ENCODE measurements around the gene SEPSECS. TPM values are rescaled to one million over a fixed set of nuclear protein-coding genes. Genes with fewer than 3 reads are reported as not detected.

Gene SEPSECS
- total RNA-seq, 1 experiment from 2014 or later = 10.6 TPM

DNA sequence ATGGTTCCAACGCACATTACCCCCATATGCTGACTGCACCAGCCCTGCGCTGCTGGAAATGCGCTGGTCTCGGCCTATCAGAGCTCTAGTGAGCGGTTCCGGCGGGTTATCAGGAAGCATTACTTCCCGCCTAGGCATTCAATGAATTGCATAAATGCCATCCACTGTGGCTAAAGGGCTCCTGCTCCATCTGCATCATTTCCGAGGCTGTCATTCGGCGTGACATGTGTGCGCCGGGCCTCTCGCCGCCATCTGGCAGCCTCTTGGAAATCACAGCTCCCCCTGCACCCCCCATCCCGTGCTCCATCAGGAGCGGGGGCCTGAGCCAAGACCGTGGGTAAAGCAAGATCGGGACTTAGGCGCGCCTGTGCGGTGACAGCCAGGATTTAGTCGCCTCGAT lies 64.4 kb downstream of the SEPSECS start:
- DNase-seq (ENCODE audit: low read depth, low spot score) = no peak
- Histone ChIP-seq H3K9ac (ENCODE audit: low read length) (no peak overlapping the region), H3K9me3 (ENCODE audit: control insufficient read depth in 1 of 2, insufficient read depth in 1 of 2, low read depth in 1 of 2, low read length in 2 of 2) (no peaks in the 10 kb centered on the region; a peak in 1 of 4 replicates), H3K9me2 (ENCODE audit: insufficient read depth) (no peaks in the 10 kb centered on the region), H3K27me3 (ENCODE audit: insufficient read depth, low read length) (no peaks in the 10 kb centered on the region), H3K36me3 (ENCODE audit: control insufficient read depth in 1 of 2, insufficient read depth in 2 of 2, low read length in 2 of 2) (no peaks in the 10 kb centered on the region), H3K4me3 (replicated peaks in 1 of 2; ENCODE audit: low read depth in 1 of 2, low read length in 2 of 2) (no peak overlapping the region), H2AFZ (ENCODE audit: low read depth, low read length, poor library complexity, severe bottlenecking) (no peak overlapping the region), H3K79me2 (ENCODE audit: insufficient read depth, low read length) (no peaks in the 10 kb centered on the region), H3K4me1 (ENCODE audit: control insufficient read depth in 1 of 2, insufficient read depth in 2 of 2, low read length in 2 of 2) (no peaks in the 10 kb centered on the region), H4K20me1 (ENCODE audit: insufficient read depth) (no peaks in the 10 kb centered on the region), H3K4me2 (ENCODE audit: low read length) (no peak overlapping the region), H3K27ac (ENCODE audit: low read depth, low read length) (no peak overlapping the region)
- TF ChIP-seq POLR2A (IDR thresholded peaks at IDR 0.05; ENCODE audit: borderline replicate concordance, extremely low read depth, insufficient read depth, insufficient read length) (no peak), ZFX (IDR thresholded peaks at IDR 0.05) (no peak), CBX3 (IDR thresholded peaks at IDR 0.05; ENCODE audit: low read depth) (no peak), SIN3A (IDR thresholded peaks at IDR 0.05; ENCODE audit: low read depth) (no peak), JUND (IDR thresholded peaks at IDR 0.05) (no peak), FOSL1 (IDR thresholded peaks at IDR 0.05; ENCODE audit: low read depth) (no peak), TCF7L2 (IDR thresholded peaks at IDR 0.05; ENCODE audit: borderline replicate concordance, extremely low read depth, insufficient read depth, insufficient read length) (no peak), EZH2phosphoT487 (IDR thresholded peaks at IDR 0.05; ENCODE audit: borderline replicate concordance) (no peak), YY1 (IDR thresholded peaks at IDR 0.05; ENCODE audit: extremely low read depth, insufficient replicate concordance, low read depth, low read length) (no peak), ELF1 (IDR thresholded peaks at IDR 0.05; ENCODE audit: borderline replicate concordance, low read depth) (no peak), EGR1 (IDR thresholded peaks at IDR 0.05; ENCODE audit: low read depth) (no peak), EZH2 (IDR thresholded peaks at IDR 0.05) (no peak), SRF (IDR thresholded peaks at IDR 0.05; ENCODE audit: low read depth) (no peak), SP1 (IDR thresholded peaks at IDR 0.05; ENCODE audit: low read depth) (no peak)
- TF ChIP-seq, protein P1, sequence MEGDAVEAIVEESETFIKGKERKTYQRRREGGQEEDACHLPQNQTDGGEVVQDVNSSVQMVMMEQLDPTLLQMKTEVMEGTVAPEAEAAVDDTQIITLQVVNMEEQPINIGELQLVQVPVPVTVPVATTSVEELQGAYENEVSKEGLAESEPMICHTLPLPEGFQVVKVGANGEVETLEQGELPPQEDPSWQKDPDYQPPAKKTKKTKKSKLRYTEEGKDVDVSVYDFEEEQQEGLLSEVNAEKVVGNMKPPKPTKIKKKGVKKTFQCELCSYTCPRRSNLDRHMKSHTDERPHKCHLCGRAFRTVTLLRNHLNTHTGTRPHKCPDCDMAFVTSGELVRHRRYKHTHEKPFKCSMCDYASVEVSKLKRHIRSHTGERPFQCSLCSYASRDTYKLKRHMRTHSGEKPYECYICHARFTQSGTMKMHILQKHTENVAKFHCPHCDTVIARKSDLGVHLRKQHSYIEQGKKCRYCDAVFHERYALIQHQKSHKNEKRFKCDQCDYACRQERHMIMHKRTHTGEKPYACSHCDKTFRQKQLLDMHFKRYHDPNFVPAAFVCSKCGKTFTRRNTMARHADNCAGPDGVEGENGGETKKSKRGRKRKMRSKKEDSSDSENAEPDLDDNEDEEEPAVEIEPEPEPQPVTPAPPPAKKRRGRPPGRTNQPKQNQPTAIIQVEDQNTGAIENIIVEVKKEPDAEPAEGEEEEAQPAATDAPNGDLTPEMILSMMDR (IDR thresholded peaks at IDR 0.05 in 2 of 3, conservative IDR thresholded peaks at IDR 0.05 in 1 of 3; ENCODE audit: borderline replicate concordance in 1 of 3, insufficient read depth in 1 of 3, low read depth in 2 of 3, low read length in 2 of 3) = no peak
- TF ChIP-seq, protein P2, sequence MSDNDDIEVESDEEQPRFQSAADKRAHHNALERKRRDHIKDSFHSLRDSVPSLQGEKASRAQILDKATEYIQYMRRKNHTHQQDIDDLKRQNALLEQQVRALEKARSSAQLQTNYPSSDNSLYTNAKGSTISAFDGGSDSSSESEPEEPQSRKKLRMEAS (IDR thresholded peaks at IDR 0.05) = no peak
- TF ChIP-seq, protein P3, sequence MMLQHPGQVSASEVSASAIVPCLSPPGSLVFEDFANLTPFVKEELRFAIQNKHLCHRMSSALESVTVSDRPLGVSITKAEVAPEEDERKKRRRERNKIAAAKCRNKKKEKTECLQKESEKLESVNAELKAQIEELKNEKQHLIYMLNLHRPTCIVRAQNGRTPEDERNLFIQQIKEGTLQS (IDR thresholded peaks at IDR 0.05) = no peak
- TF ChIP-seq, protein P4, sequence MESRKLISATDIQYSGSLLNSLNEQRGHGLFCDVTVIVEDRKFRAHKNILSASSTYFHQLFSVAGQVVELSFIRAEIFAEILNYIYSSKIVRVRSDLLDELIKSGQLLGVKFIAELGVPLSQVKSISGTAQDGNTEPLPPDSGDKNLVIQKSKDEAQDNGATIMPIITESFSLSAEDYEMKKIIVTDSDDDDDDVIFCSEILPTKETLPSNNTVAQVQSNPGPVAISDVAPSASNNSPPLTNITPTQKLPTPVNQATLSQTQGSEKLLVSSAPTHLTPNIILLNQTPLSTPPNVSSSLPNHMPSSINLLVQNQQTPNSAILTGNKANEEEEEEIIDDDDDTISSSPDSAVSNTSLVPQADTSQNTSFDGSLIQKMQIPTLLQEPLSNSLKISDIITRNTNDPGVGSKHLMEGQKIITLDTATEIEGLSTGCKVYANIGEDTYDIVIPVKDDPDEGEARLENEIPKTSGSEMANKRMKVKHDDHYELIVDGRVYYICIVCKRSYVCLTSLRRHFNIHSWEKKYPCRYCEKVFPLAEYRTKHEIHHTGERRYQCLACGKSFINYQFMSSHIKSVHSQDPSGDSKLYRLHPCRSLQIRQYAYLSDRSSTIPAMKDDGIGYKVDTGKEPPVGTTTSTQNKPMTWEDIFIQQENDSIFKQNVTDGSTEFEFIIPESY (IDR thresholded peaks at IDR 0.05; ENCODE audit: extremely low read depth, insufficient replicate concordance, low read length) = no peak
- TF ChIP-seq, protein P5, sequence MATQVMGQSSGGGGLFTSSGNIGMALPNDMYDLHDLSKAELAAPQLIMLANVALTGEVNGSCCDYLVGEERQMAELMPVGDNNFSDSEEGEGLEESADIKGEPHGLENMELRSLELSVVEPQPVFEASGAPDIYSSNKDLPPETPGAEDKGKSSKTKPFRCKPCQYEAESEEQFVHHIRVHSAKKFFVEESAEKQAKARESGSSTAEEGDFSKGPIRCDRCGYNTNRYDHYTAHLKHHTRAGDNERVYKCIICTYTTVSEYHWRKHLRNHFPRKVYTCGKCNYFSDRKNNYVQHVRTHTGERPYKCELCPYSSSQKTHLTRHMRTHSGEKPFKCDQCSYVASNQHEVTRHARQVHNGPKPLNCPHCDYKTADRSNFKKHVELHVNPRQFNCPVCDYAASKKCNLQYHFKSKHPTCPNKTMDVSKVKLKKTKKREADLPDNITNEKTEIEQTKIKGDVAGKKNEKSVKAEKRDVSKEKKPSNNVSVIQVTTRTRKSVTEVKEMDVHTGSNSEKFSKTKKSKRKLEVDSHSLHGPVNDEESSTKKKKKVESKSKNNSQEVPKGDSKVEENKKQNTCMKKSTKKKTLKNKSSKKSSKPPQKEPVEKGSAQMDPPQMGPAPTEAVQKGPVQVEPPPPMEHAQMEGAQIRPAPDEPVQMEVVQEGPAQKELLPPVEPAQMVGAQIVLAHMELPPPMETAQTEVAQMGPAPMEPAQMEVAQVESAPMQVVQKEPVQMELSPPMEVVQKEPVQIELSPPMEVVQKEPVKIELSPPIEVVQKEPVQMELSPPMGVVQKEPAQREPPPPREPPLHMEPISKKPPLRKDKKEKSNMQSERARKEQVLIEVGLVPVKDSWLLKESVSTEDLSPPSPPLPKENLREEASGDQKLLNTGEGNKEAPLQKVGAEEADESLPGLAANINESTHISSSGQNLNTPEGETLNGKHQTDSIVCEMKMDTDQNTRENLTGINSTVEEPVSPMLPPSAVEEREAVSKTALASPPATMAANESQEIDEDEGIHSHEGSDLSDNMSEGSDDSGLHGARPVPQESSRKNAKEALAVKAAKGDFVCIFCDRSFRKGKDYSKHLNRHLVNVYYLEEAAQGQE (IDR thresholded peaks at IDR 0.05; ENCODE audit: low read depth) = no peak
- ChIA-PET CTCF (no interaction called here), RAD21 (ENCODE audit: low non-redundant PET in 1 of 2, low total read pairs in 2 of 2, uncharacterized antibody in 2 of 2, unreplicated experiment in 2 of 2) (no interaction called here), POLR2A (no interaction called here)
- ATAC-seq = no peak
- intact Hi-C loops (cut with micrococcal nuclease) = no loop called here
- BruUV-seq (replicated peaks) = no TSS peak

All from HCT116 (cell line).